ENCODE measurements around the gene HUNK. TPM values are rescaled to one million over a fixed set of nuclear protein-coding genes. Genes with fewer than 3 reads are reported as not detected.

The HUNK gene
- total and polyA plus RNA-seq, 2 of the 8 experiments (the other 6 are each of a cell fraction or from before 2014, with no cell fraction given), result 1.9 to 10.2 TPM

DNA sequence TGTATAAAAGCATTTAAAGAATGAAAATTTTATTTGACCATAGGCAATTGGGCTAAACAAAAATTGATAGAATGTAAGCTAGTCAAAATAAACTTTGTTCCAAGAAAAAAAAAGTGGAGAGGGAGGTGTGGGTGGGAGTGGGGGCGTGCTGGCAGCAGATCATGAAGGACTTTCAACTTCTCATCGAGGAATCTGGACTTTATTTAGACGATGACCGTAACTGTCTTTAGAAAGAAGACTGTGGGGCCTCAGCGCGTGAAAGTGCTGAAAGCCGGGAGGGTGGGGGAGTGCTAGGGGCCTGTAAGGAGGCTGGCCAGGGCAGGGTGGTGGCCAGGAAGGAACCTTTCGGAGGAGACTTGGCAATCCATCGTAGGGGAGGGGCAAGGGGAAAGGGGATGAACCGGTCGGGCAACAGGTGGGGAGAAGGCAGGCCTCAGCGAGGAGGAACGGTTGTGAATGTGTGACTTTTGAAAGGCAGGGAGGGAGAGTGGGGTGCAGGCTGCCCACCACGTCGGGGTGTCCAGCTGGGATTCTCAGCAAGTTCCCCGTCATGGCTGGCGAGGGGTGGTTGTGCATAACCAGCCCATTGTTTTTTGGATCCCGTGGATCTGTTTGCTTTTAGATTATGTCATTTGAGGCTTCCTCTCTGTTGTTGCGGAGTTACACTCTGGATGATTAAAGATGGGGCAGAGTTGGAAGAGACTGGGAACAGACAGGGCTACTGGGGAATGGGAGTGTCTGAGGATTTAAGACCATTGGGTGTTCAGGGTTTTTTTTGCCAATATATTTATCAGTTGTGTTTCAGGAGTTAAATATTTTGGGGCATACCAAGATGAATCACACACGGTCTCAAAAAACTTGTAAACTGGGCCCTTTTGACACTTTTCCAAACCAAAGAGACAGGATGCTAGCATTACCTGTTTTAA, 35.5 kb downstream of the HUNK start:
- ChIA-PET POLR2A (ENCODE audit: partially characterized antibody) (interaction anchor here (0.7 to 1.0 kb wide), 2 partner anchors 14 to 349 kb away, joined by 3 read pairs; no protein-coding TSS in a partner anchor), CTCF (ENCODE audit: partially characterized antibody) (interaction anchor here (1.4 kb wide), 1 partner anchor 10 kb away, joined by 4 read pairs; no protein-coding TSS in a partner anchor)
- Histone ChIP-seq H2BK5ac (ENCODE audit: low read depth, low read length) (peak overlapping the region; percentile 84; the same call in 1 of the 2 replicates), H2AFZ (ENCODE audit: low read length) (no peak overlapping the region), H3K14ac (ENCODE audit: insufficient read length) (no peak overlapping the region), H2BK15ac (ENCODE audit: low read length) (peak overlapping the region; percentile 61; the same call in 1 of the 2 replicates), H3K23me2 (ENCODE audit: low read depth, low read length) (peaks cover 5% of the 10 kb centered on the region; the same call in 1 of the 2 replicates), H3K4me3 (ENCODE audit: extremely low read depth in 1 of 4, insufficient read depth in 2 of 4, low read depth in 3 of 4, low read length in 4 of 4) (peak overlapping the region; percentile 5 to 46 (median 22); a peak in 5 of 8 replicates), H3K4me2 (ENCODE audit: insufficient read depth in 1 of 2, low read depth in 2 of 2, low read length in 2 of 2) (peak overlapping the region; percentile 59 to 79), H3K36me3 (ENCODE audit: control insufficient read depth in 2 of 4, insufficient read depth in 4 of 4, low read length in 3 of 4) (no peaks in the 10 kb centered on the region), H3K79me1 (ENCODE audit: low read depth, low read length) (no peaks in the 10 kb centered on the region), H3K18ac (ENCODE audit: extremely low read depth, low read length) (peak overlapping the region; percentile 41; the same call in 1 of the 2 replicates), H3K9ac (replicated peaks in 1 of 4; ENCODE audit: extremely low read depth in 1 of 4, low read depth in 3 of 4, low read length in 3 of 4) (no peak overlapping the region), H3K9me3 (ENCODE audit: insufficient read depth in 2 of 2, low read depth in 1 of 2, low read length in 1 of 2) (no peaks in the 10 kb centered on the region), H4K91ac (replicated peaks; ENCODE audit: insufficient read length, low read length) (peak overlapping the region; percentile 44), H2BK20ac (ENCODE audit: low read length) (peak overlapping the region; percentile 90), H3K4ac (replicated peaks; ENCODE audit: insufficient read length, low read depth, low read length) (no peak overlapping the region), H2BK12ac (ENCODE audit: low read depth, low read length) (0 out of 2 replicates have a peak overlapping the region, but pooled peaks have one; percentile 73), H3K79me2 (ENCODE audit: control insufficient read depth in 1 of 2, insufficient read depth in 2 of 2, low read length in 2 of 2) (peaks cover 0 to 2% of the 10 kb centered on the region in 2 experiments; a peak in 1 of 4 replicates), H3K4me1 (replicated peaks in 1 of 4; ENCODE audit: control insufficient read depth in 3 of 4, insufficient read depth in 4 of 4, low read length in 3 of 4) (peaks cover 12 to 31% (median 22%) of the 10 kb centered on the region in 4 experiments), H3K23ac (ENCODE audit: insufficient read length) (no peak overlapping the region), H4K8ac (ENCODE audit: extremely low read depth, insufficient read depth, low read length) (no peak overlapping the region; the same call in 1 of the 2 replicates), H2BK120ac (replicated peaks; ENCODE audit: low read depth, low read length) (peak overlapping the region; percentile 18), H4K5ac (ENCODE audit: insufficient read length, low read depth, low read length) (peak overlapping the region; percentile 59), H3K27ac (ENCODE audit: low read depth, low read length) (no peak overlapping the region; the same call in 1 of the 2 replicates), H2AK5ac (ENCODE audit: low read depth, low read length) (no peak overlapping the region), H4K20me1 (replicated peaks in 1 of 2; ENCODE audit: control insufficient read depth in 1 of 2, insufficient read depth in 2 of 2, low read length in 2 of 2) (no peaks in the 10 kb centered on the region), H3K27me3 (replicated peaks in 1 of 4; ENCODE audit: control insufficient read depth in 3 of 4, extremely low read depth in 1 of 4, insufficient read depth in 3 of 4, low read length in 3 of 4) (no peaks in the 10 kb centered on the region), H3K56ac (replicated peaks; ENCODE audit: insufficient read length, low read depth, low read length) (no peak overlapping the region)
- FAIRE-seq (no peak), DNase-seq (ENCODE audit: low read depth in 1 of 2, low spot score in 2 of 2) (peak in 1 of 2 experiments; percentile 72)
- WGBS, 2 experiments (ENCODE audit: extremely low coverage in 1 of 2, insufficient coverage in 1 of 2, insufficient read length in 1 of 2, insufficient replicate concordance in 2 of 2, low coverage in 1 of 2, low lambda C conversion rate in 2 of 2, missing lambda C conversion rate in 1 of 2), result 36% methylated on average over 14 of the region's 20 CpGs; no CpG with 5 or more reads in 1 of the 2 experiments
- TF ChIP-seq, protein P1, sequence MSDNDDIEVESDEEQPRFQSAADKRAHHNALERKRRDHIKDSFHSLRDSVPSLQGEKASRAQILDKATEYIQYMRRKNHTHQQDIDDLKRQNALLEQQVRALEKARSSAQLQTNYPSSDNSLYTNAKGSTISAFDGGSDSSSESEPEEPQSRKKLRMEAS (IDR thresholded peaks at IDR 0.05), result 0 out of 2 replicates have a peak, but pooled peaks have one; percentile 50
- TF ChIP-seq YY1 (IDR thresholded peaks at IDR 0.05; ENCODE audit: low read depth, low read length), result 0 out of 2 replicates have a peak, but pooled peaks have one; percentile 15
- TF ChIP-seq POLR2A (IDR thresholded peaks at IDR 0.05; ENCODE audit: control extremely low read depth in 1 of 2, low read depth in 2 of 2, low read length in 2 of 2), result no peak
- peak; percentile 86 for TF ChIP-seq RBBP5 (IDR thresholded peaks at IDR 0.05; ENCODE audit: borderline replicate concordance, low read depth, low read length)
- TF ChIP-seq POLR2AphosphoS5 (IDR thresholded peaks at IDR 0.05; ENCODE audit: low read depth, low read length), result peak; percentile 33; the same call in 1 of the 2 replicates
- TF ChIP-seq JUN (IDR thresholded peaks at IDR 0.05; ENCODE audit: low read depth, low read length), result no peak
- TF ChIP-seq CBX8 (IDR thresholded peaks at IDR 0.05; ENCODE audit: borderline replicate concordance, low read depth, low read length), result no peak
- no peak for TF ChIP-seq CBX5 (IDR thresholded peaks at IDR 0.05; ENCODE audit: low read depth, low read length)
- no peak for TF ChIP-seq TEAD4 (IDR thresholded peaks at IDR 0.05; ENCODE audit: low read depth, low read length)
- TF ChIP-seq GTF2F1 (IDR thresholded peaks at IDR 0.05; ENCODE audit: borderline replicate concordance, low read depth, low read length), result no peak
- no peak for TF ChIP-seq HDAC6 (IDR thresholded peaks at IDR 0.05; ENCODE audit: low read depth, low read length)
